COLO829 (cell line): Measurements from ENCODE around the gene ATG7.
"Not testable (repeated sequence)": the region's sequence is repeated elsewhere in the genome, so short reads cannot be mapped to it uniquely, and the experiment has no call there.

Source experiments
- DNase-seq: peaks from one replicate; pipeline ENCODE4 v3.0.0; 2012; ENCODE audit warnings: low spot score

ATG7 gene

DNA sequence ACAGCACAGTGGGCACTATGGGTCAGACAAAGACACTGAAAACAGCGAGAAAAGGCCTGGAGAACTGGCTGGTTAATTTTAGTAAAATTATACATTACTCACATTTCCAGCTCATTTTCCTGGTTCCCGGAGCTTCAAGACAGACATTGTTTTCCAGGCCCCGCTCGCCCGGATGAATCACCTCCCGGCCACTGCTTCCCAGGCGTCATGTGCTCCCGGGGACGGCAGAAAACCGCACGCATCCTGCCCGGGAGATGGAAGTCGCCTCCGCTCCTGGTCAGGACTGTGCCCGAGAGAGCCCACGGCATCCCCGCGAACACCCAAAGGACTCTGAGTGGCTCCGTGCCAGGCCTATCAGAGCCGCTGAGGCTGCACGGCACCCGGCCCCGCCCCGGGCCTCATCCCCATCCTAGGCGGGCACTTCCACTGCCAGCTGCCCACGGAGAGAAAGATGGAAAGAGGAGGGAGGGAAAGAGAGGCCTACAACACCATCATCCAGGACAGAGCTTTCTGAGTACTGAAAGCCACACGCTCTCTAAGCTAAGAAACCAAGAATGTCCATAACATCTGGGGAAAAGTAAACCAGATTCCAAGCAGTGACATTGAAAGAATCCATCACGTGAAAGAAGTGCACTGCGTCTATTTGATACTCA is 296.4 kb downstream of the ATG7 start:
- DNase-seq: peak; percentile 88

GRCh38 chr3:11569156-11569741 is 297.1 kb downstream of the ATG7 start:
- DNase-seq: no peak

- no peak for DNase-seq
Measured at GRCh38 chr3:11570251-11570650, 298.1 kb downstream of the ATG7 start.

DNA sequence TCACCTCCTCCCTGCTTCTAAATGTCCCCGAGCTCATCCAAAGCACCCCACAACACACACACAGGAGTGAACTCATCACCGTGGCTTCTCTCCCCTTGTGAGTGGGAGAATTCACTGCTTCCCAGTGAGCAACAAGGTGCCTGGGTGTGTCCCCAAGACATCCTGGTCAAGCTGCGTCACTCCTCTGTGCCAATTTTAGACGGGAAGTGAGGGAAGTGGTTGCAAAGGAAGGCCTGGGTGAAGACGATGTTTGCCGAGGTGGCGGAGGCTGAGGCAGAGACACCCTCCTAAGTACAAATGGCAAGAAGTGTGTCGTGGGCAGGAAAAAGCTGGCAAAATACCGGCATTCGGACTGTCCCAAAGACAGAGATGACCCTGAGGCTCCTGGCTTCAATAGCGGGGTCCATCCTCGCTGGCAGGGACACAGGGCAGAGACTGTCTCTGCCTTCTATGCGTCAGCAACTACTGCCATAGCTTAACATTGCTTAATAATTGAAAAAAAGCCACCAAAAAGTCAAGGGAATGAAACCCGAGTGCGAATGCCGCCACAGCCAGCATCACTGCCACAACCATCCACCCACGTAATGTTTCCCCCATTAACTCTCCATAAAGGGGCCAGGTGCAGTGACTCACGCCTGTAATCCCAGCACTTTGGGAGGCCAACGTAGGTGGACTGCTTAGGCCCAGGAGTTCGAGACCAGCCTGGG is 298.7 kb downstream of the ATG7 start:
- DNase-seq: no peak

DNA sequence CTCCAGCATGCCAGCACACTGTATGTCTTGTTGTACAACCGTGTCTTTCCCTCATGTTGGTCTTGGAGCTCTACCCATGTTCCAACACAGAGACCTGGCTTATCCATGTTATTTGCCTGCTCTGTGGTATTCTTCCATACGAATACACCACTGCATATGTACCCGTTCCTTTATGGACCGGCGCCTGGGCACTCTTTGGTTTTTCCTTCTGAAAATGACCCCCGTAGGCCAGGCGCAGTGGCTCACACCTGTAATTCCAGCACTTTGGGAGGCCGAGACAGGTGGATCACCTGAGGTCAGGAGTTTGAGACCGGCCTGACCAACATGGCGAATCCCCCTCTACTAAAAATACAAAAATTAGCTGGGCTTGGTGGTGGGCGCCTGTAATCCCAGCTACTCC is 300.5 kb downstream of the ATG7 start:
- not testable (repeated sequence) for DNase-seq

DNA sequence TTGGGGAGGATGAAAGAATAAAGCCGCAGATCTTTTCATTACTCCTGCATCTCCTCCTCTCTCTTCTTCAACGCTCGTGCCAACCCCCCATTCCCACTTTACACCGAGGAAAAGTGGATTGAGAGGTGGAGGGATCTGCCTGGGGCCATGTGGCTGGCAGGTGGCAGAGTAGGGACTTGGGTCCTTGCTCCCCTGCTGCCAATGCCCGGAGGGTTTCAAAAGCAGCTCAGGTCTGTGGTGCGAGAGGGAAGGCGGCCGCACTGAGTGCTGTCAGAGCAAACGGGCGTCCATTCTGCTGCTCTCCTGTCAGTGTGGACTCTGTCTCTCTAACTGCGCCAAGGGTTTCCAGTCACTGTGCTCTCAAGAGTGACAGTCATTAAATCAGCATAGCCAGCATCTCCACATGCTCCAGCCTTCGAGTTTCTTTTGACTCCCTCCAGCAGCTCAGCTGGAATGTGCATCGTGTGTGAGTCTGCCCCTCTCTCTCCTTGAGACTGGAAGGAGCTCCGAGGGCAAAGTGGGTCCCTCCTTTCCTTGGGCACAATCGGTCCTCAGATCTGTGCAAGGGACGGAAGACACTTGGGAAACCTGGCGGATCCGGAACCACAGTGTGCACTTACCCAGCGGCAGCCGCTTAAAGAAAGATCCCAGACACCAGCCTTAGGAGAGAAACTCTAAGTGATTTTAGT is 302.9 kb downstream of the ATG7 start:
- no peak for DNase-seq

- DNase-seq: no peak
Measured at GRCh38 chr3:11575677-11576076, 303.5 kb downstream of the ATG7 start.

- no peak for DNase-seq
Measured at GRCh38 chr3:11576453-11576852, 304.3 kb downstream of the ATG7 start.

DNA sequence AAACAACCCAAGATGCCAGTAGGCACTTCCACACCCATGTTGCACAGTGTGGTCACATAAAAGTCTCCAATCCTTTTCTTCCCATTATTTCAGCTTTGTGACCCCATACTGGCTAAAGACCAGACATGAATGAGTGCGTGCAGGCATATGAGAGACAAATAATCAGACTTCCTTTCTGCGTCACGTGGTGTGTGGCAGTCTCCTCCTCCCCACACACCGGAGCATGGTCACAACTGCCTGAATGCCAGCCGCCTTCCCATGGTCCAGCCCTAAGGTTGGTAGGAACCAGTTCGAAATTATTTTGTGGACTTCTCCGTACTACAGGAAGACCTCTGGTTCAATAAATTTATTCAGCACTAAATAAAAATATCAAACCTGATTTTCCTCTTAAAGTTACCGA is 306.0 kb downstream of the ATG7 start:
- no peak for DNase-seq

- no peak for DNase-seq
Measured at GRCh38 chr3:11580645-11581044, 308.4 kb downstream of the ATG7 start.

DNA sequence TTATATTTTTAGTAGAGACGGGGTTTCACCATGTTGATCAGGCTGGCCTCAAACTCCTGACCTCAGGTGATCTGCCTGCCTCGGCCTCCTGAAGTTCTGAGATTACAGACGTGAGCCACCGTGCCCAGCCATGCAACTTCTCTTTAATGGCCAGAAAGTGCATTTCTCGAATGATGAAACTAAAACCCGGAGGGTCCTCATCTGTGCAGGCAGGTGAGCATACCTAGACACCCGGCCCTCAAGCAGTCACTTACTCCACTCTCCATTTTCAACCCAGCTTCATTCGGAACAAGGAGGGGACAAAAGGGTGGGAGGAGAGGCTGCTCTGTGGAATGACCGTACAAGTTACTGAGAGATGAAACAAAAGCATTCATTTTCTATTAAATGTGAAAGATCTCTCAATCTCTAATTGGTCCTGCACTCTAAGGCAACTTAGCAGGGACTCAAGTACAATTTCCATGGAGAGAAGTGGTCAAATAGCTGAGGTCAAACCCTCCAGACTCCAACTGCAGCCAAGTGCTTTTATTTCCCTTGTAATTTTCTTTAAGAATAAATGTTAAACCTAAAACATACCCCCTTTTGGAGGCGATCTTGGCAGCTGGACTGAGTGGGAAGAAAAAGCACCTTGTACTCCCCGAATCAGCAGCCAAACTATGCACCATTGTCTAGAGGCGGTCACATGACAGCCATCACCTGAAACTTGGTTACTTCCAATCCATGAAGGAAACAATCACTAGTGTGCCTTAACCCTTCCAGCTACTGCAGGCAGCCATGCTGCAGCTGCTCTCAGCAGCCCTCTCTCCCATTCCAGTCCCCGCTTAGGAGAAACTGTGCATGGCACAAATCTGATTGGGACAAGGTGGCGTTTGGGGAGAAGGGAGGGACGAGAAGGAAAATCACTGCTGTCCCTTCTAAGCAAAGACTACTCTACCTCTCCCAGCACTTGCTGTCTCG is 309.3 kb downstream of the ATG7 start:
- DNase-seq: no peak

DNA sequence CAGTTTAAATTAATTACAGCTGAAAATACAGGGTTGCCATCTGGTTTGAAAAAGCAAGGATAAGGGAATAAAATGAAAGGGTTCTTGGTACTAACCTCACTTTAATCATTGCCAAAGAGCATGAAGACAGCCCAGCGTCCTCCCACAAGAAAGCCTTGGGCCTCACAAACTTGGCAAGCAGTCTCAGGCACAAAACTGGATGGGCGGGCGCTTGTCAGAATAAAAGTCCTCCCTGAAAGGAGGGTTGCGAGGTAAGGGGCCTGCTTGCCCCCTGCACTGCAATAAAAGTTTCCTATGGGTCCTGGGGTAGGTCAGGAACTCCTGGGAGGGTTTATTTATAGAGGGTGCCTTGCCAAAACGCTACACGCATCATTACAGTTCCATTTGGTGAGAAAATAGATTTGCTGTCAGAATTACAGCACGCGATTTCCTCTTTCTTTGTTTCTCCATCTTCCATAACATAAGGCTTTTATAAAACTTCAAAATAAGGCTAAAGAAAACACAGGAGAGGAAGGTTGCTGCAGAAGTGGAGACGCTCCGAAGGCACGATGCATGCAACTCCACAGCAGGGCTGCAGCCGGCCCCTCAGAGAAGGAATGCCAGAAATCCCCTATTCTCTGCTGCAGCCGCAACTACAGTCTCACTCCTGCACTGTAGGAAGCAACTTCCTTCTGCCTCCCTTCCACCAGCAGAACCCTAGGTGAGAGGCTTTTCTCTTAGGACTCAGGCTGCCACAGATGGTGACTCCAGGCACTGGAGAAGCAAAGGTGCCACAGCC is 310.2 kb downstream of the ATG7 start:
- peak; percentile 70 for DNase-seq

GRCh38 chr3:11583235-11583634 is 311.0 kb downstream of the ATG7 start:
- no peak for DNase-seq

DNA sequence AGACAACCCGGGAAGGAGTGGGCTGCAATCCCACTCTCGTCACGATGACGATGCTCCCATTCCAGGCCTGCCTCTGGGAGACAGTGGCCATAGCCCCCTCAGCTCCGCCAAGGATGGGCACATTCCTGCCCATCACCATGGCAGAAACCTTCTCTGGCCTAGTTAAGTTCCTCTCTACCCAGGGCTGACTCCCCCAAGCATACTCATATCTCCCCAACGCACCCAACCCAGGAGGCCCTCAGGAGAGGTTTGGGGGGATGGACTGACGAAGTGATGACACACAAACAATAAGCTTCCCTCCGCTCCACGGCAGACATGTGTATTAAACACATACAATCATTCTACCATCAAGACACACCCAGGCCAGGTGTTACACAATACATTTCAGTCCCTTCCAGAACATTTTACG is 311.4 kb downstream of the ATG7 start:
- no peak for DNase-seq

DNA sequence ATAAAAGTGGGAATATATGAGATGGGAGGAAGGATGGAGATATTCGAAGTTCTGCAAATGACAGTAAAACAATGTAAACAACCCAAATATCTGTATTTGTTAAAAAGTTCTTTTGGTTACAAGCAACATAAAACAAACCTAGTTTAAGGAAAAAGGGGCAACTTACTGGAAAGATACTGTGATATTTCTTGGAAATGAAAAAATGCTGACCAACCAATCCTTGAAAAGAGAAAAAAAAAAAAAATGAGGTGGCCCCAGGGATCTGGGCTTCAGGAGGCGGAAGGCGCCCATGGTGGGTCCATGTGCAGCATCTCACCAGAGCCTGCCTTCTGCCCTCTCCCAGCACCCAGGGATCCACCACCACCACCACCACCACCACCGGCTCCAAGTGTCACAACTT is 312.4 kb downstream of the ATG7 start:
- no peak for DNase-seq

DNA sequence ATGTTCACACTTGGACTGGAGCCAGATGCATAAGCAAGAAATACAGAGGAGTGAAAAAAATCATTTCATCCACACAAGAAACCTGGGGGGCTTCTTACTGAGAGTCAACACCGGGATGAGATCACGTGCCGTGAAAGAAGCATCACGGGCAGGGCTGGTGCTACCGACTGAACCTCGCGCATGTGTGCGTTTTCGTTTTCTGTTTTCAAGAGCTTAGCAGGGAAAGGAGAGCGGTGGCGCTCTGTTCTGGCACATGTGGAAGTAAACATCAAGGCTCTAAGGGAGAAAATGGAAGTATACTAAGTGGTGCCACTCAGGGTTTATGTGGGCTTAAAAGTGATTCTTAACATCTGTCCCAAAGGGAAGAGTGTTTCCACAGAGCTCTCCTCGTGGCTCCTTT is 315.6 kb downstream of the ATG7 start:
- no peak for DNase-seq

- DNase-seq: no peak
Measured at GRCh38 chr3:11588338-11588737, 316.1 kb downstream of the ATG7 start.

DNA sequence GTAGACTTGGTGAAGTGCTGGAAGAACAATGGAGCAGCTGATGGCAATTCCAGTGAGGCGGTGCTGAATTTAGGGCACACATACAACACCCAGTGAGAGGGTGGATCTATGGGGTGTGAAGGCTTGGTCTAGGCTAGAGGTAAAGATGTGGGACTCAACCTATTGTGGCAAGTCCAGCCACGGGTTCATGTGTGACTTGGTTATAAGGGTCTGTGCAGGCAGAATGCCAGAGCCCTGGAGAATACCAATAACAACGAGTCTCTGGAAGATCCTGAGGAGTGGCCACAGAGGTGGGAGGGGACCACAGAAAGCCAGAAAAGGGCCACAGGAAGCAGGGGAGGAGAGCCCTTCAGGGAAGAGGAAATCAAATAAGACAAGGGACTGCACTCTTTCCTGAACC is 316.6 kb downstream of the ATG7 start:
- no peak for DNase-seq

DNA sequence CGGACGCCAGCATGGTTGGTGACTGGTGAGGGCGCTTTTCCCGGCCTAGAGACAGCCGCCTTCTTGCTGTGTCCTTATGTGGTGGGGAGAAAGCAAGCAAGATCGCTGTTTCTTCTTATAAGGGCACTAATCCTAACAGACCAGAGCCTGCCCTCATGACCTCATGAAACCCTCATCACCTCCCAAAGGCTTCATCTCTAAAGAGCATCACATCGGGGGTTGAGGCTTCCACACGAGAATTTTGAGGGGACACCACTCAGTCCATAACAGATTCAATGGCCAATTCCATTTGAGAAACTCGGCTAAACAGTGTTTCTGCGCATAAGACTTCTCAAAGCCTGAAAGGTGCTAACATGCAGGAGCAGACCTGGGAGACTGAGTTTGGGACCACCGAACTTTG is 317.5 kb downstream of the ATG7 start:
- no peak for DNase-seq

DNA sequence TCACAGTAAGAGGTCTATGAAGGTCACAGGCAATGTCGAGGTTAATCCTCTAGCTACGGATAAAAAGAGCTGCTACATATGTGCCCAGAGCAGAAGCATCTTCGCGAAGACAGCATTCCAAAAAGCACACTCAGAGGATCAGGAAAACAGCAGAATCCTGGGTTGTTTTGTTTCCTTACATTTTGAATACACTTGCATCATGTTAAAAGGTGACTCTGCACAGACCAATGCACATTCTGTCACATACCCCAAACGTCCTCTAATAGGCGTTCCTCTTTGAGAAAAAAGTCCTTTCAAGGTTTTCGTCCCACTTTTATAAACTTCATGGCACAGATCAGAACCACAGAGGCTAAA is 318.8 kb downstream of the ATG7 start:
- no peak for DNase-seq
